ENCODE results near the gene ATL2. TPM values are rescaled to one million over a fixed set of nuclear protein-coding genes. Genes with fewer than 3 reads are reported as not detected.
"Not testable (repeated sequence)": the region's sequence is repeated elsewhere in the genome, so short reads cannot be mapped to it uniquely, and the experiment has no call there.

Gene ATL2
- total and polyA plus RNA-seq, 2 of the 8 experiments (the other 6 are each of a cell fraction or from before 2014, with no cell fraction given) = 38.8 to 84.6 TPM

DNA sequence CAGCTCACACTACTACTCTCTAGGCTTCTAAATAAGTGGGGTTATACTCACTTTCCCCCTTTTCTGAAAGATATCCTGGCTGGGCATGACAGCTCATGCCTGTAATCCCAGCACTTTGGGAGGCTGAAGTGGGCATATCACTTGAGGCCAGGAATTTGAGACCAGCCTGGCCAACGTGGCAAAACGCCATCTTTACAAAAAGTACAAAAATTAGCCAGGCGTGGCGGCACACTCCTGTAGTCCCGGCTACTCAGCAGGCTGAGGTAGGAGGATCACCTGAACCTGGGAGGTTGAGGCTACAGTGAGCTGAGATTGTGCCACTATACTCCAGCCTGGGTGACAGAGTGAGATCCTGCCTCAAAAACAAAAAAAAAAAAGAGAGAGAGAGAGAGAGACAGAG is 57.8 kb downstream of the ATL2 start:
- H4K91ac ChIP-seq (replicated peaks; ENCODE audit: insufficient read length, low read length); H3K27me3 ChIP-seq (replicated peaks in 1 of 4; ENCODE audit: control insufficient read depth in 3 of 4, extremely low read depth in 1 of 4, insufficient read depth in 3 of 4, low read length in 3 of 4); H3K4ac ChIP-seq (replicated peaks; ENCODE audit: insufficient read length, low read depth, low read length); POLR2A ChIA-PET (ENCODE audit: partially characterized antibody); H2AK5ac ChIP-seq (ENCODE audit: low read depth, low read length); H4K20me1 ChIP-seq (replicated peaks in 1 of 2; ENCODE audit: control insufficient read depth in 1 of 2, insufficient read depth in 2 of 2, low read length in 2 of 2); H2AFZ ChIP-seq (ENCODE audit: low read length); H3K18ac ChIP-seq (ENCODE audit: extremely low read depth, low read length); H2BK5ac ChIP-seq (ENCODE audit: low read depth, low read length); H3K14ac ChIP-seq (ENCODE audit: insufficient read length); H3K23ac ChIP-seq (ENCODE audit: insufficient read length); H3K79me1 ChIP-seq (ENCODE audit: low read depth, low read length); H3K23me2 ChIP-seq (ENCODE audit: low read depth, low read length); H3K4me1 ChIP-seq (replicated peaks in 1 of 4; ENCODE audit: control insufficient read depth in 3 of 4, insufficient read depth in 4 of 4, low read length in 3 of 4); FAIRE-seq; H2BK20ac ChIP-seq (ENCODE audit: low read length); H4K5ac ChIP-seq (ENCODE audit: insufficient read length, low read depth, low read length); H2BK12ac ChIP-seq (ENCODE audit: low read depth, low read length); H3K4me2 ChIP-seq (ENCODE audit: insufficient read depth in 1 of 2, low read depth in 2 of 2, low read length in 2 of 2); H3K4me3 ChIP-seq (ENCODE audit: extremely low read depth in 1 of 4, insufficient read depth in 2 of 4, low read depth in 3 of 4, low read length in 4 of 4); H2BK15ac ChIP-seq (ENCODE audit: low read length); H3K9ac ChIP-seq (replicated peaks in 1 of 4; ENCODE audit: extremely low read depth in 1 of 4, low read depth in 3 of 4, low read length in 3 of 4); H3K9me3 ChIP-seq (ENCODE audit: insufficient read depth in 2 of 2, low read depth in 1 of 2, low read length in 1 of 2); H2BK120ac ChIP-seq (replicated peaks; ENCODE audit: low read depth, low read length); DNase-seq (ENCODE audit: low read depth in 1 of 2, low spot score in 2 of 2); H4K8ac ChIP-seq (ENCODE audit: extremely low read depth, insufficient read depth, low read length); H3K56ac ChIP-seq (replicated peaks; ENCODE audit: insufficient read length, low read depth, low read length); H3K27ac ChIP-seq (ENCODE audit: low read depth, low read length): not testable (repeated sequence)
- peaks cover 0 to 30% of the 10 kb centered on the region in 2 experiments; a peak in 2 of 4 replicates for H3K79me2 ChIP-seq (ENCODE audit: control insufficient read depth in 1 of 2, insufficient read depth in 2 of 2, low read length in 2 of 2)
- 74% methylated on average over 5 of the region's 5 CpGs; no CpG with 5 or more reads in 1 of the 2 experiments for WGBS, 2 experiments (ENCODE audit: extremely low coverage in 1 of 2, insufficient coverage in 1 of 2, insufficient read length in 1 of 2, insufficient replicate concordance in 2 of 2, low coverage in 1 of 2, low lambda C conversion rate in 2 of 2, missing lambda C conversion rate in 1 of 2)
- CTCF ChIA-PET (ENCODE audit: partially characterized antibody) = interaction anchor here (0.8 to 7.3 kb wide), 7 partner anchors 14 to 200 kb away, joined by 3 to 94 read pairs (median 4); partner anchors contain the start of gene ATL2
- H3K36me3 ChIP-seq (ENCODE audit: control insufficient read depth in 2 of 4, insufficient read depth in 4 of 4, low read length in 3 of 4) = peaks cover 0 to 30% (median 7%) of the 10 kb centered on the region in 4 experiments; a peak in 4 of 8 replicates

Measured in H1 (cell line).